Measurements from ENCODE around the gene CAMKK1.
"Not testable (repeated sequence)": the region's sequence is repeated elsewhere in the genome, so short reads cannot be mapped to it uniquely, and the experiment has no call there.

Gene CAMKK1

GRCh38 chr17:3879591-3880417, 13.0 kb downstream of the CAMKK1 start:
- DNase-seq (ENCODE audit: low spot score): no peak

DNA sequence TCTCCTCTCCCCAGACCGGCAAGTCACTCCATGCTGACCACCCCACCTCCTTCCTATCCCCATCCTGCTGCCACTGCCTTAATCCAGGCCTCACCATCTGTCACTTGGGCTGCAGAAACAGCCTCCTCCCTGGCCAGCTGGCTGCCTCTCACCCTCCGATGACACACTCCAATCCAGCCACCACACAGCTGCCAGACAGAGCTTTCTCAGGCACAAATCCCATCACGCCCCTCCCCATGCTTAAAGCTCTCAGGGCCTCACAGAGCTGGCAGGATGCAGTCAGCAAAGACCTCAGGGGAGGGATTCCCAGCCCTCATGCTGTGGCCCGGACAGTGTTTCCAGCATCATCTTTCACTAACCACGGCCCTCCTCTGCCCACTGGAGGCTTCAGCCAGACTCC, 13.7 kb downstream of the CAMKK1 start:
- no peak for DNase-seq (ENCODE audit: low spot score)

DNA sequence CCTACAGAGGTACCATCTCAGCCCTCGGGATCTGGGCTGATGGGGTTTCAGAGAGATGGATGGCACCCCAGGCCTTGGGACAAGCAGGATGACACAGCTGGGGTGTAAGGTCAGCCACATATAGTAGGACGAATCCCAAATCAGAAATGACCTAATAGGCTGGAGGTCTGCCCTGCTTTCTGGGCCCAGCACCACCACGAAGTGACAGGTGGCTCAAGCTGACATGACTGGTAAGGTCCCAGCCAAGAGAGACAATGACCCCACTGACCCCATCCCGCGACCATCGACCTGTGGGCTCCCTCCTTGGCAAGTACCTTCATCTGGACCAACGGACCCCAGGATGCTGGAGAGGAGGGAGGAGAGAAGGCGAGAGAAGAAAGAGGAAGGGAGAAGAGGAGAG, 15.6 kb downstream of the CAMKK1 start:
- no peak for DNase-seq (ENCODE audit: low spot score)

GRCh38 chr17:3875317-3875716, 17.5 kb downstream of the CAMKK1 start:
- no peak for DNase-seq (ENCODE audit: low spot score)

DNA sequence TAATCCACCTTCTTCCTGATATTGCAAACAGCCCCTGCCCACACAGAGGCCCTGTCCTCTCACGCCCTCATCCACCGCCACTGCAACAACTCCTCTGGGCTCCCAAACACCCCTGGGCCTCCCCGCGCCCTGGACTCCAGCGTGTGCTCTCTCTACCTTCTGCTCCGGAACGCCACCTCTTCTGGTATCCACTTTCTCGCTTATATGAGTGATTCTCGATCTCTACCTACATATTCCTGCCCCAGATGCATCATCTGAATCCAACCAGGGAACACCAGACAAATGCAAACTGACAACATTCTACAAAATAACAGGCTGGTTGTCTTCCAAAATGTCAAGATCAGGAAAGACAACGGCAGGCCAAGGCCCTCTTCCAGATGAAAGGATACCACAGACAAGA, 19.0 kb downstream of the CAMKK1 start:
- no peak for DNase-seq (ENCODE audit: low spot score)

- DNase-seq (ENCODE audit: low spot score): no peak
Measured at GRCh38 chr17:3870871-3871306, 22.0 kb downstream of the CAMKK1 start.

DNA sequence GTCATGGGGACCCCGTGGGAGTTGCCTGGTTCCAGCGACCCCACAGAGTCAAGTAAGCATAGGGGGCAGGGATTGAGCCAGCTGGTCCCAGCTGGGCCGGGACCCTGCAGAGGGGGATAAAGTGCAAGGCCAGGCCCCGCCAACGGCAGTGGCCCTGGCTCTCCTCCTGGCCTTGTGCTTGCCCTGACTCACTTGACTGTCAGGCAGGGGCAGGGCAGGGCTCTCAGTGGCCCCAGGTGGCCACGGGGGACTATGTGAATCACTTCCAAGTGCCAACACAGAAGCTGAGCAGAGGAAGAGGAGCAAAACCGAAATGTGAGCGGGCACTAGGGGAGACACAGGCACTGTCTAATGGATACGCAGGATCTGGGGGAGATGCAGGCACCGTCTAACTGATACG, 25.2 kb downstream of the CAMKK1 start:
- no peak for DNase-seq (ENCODE audit: low spot score)

- DNase-seq (ENCODE audit: low spot score): no peak
Measured at GRCh38 chr17:3867106-3867505, 25.7 kb downstream of the CAMKK1 start.

DNA sequence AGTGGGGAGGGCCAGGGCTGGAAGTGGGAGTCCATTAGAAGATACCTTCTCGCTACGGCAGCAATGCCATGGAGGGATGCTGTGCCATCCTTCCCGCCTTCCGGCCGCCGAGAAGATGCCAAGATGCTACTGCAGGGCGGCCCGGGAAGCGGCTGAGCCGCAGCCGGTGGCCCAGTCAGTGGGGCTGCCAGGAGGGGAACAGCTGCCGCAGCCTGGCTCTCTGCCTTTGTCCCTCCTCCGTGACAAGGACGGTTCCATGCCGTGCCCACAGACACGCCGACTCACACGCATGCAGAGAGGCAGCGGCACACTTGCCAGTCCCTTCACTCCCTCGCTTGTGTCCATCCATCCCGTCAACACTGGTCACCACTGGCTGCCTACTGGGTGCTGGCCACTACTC, 26.6 kb downstream of the CAMKK1 start:
- DNase-seq (ENCODE audit: low spot score): peak; percentile 26

- DNase-seq (ENCODE audit: low spot score): peak; percentile 26
Measured at GRCh38 chr17:3865176-3865575, 27.7 kb downstream of the CAMKK1 start.

GRCh38 chr17:3864534-3864933, 28.3 kb downstream of the CAMKK1 start:
- DNase-seq (ENCODE audit: low spot score): no peak

GRCh38 chr17:3861761-3862681, 30.8 kb downstream of the CAMKK1 start:
- no peak for DNase-seq (ENCODE audit: low spot score)

- DNase-seq (ENCODE audit: low spot score): no peak
Measured at GRCh38 chr17:3860939-3861700, 31.7 kb downstream of the CAMKK1 start.

- no peak for DNase-seq (ENCODE audit: low spot score)
Measured at GRCh38 chr17:3859940-3860339, 32.9 kb downstream of the CAMKK1 start.

DNA sequence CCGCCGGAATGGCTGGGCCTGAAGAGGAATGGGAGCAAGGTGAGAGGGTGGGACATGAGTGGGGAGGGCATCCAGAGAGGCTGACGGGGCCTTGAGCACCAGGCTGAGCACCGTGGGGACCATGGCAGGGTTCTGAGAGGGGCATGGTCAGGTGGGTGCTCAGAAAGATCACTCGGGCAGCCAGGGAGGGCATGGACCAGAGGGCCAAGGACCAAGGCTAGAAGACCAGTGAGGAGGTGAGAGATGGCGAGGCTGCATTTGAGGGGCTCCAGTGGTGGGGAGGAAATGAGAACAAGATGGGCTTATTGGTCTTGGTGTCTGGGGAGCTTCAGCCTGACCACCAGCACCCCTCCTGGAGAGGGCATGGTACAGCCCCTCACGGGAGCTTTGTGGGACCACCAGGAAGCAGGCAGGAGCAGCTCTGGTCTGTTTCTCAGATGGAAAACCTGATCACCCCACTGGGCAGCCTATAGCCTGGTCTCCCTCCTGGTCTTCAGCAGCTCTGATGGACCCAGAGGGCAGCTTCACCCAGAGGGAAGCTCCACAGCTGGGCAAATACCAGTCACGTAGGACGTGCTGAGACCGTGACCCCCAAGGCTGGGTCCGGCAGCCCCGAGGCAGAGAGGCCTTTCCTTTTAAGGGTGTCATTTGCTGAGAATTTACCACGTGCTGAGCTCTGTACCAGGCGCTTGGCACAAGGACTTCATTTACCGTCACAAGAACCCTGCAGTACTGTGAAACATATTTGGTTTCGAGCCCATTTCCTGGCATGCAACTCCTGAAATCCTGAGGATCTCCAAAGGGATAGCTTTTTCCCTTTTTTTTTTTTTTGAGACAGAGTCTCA, 35.4 kb downstream of the CAMKK1 start:
- no peak for DNase-seq (ENCODE audit: low spot score)

- not testable (repeated sequence) for DNase-seq (ENCODE audit: low spot score)
Measured at GRCh38 chr17:3854204-3854603, 38.6 kb downstream of the CAMKK1 start.

GRCh38 chr17:3852561-3852960, 40.3 kb downstream of the CAMKK1 start:
- DNase-seq (ENCODE audit: low spot score): no peak

GRCh38 chr17:3851461-3852100, 41.3 kb downstream of the CAMKK1 start:
- no peak for DNase-seq (ENCODE audit: low spot score)

DNA sequence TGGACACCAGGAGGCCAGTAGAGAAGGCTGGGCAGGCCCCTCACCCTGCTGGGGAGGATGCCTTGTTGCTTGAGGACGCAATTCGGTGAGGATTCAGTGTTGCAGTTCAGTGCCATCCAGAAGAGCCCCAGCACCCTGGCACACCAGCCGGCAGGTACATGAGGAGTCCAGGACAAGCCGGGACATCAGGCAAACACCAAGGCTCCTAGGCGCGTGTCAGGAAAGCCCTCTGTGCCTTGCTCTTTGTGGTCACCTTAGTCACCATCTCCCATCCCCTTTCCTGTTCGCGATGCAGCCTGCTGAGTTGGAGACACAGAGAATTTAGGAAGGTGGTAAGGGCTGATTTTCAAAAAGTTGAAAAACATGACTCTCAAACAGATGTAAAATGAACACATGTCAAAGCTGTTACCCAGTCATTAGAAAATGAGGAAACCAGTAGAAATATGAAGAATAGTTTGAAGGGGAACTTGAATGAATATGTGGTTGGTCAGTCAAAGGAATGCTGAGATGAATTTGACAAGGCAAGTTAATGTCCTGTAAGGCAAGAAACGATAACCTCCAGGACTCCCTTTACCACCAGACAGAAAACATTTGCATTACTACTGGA, 44.5 kb downstream of the CAMKK1 start:
- DNase-seq (ENCODE audit: low spot score): no peak

- no peak for DNase-seq (ENCODE audit: low spot score)
Measured at GRCh38 chr17:3847165-3847670, 45.6 kb downstream of the CAMKK1 start.

All from globus pallidus (tissue), 1 donor.